Ovary (tissue), 9 donors: ENCODE results near the gene COASY. TPM values are rescaled to one million over a fixed set of nuclear protein-coding genes. Genes with fewer than 3 reads are reported as not detected.
A peak's percentile ranks its signal among the peaks of the same experiment; 100 is the strongest.

Source experiments
- DNase-seq, 5 donors: peaks; one replicate each; pipeline ENCODE4 v3.0.0-alpha.2; 2019 to 2020
- H3K27ac ChIP-seq, 2 donors: fragments of 200-600 bp; one replicate each; pipeline versions ENCODE4 v1.5.1 to v1.8.0; 2019 to 2022
- H3K27me3 ChIP-seq: fragments of 200-600 bp; one replicate; pipeline ENCODE4 v1.8.0; 2022
- H3K36me3 ChIP-seq: fragments of 200-600 bp; sonication (generic); one replicate; pipeline ENCODE4 v1.5.1; 2019
- H3K4me1 ChIP-seq: one replicate; pipeline ENCODE4 v1.8.1; 2013; ENCODE audit warnings: mild to moderate bottlenecking, moderate library complexity; ENCODE audit not compliant: insufficient read depth
- H3K4me3 ChIP-seq: fragments of 200-600 bp; sonication (generic); one replicate; pipeline ENCODE4 v1.5.1; 2017
- H3K9me3 ChIP-seq, 2 donors: fragments of 200-600 bp in 1 of 2; sonication (generic) in 1 of 2; one replicate each; pipeline versions ENCODE4 v1.5.1 to v1.8.1; 2013 to 2019; ENCODE audit warnings: mild to moderate bottlenecking in 1 of 2, moderate library complexity in 1 of 2
- CTCF ChIP-seq, 3 donors: fragments of 450-650 bp in 2 of 3; fragments of 200-600 bp in 1 of 3; IDR thresholded peaks; one replicate each; pipeline versions ENCODE4 v1.5.1 to v1.8.0; 2016 to 2022; ENCODE audit warnings: antibody characterized with exemption in 3 of 3, mild to moderate bottlenecking in 1 of 3
- EP300 ChIP-seq: sonication (generic); formaldehyde crosslinking; IDR thresholded peaks from one replicate; pipeline ENCODE4 v1.6.1; 2017; ENCODE audit warnings: antibody characterized with exemption
- POLR2A ChIP-seq: fragments of 450-650 bp; IDR thresholded peaks from one replicate; pipeline ENCODE4 v1.6.1; 2017; ENCODE audit warnings: antibody characterized with exemption, mild to moderate bottlenecking, moderate library complexity
- WGBS, 3 donors: extraction: QIAGEN DNeasy Blood & Tissue Kit in 1 of 3; methylation state at CpG; one replicate each; pipeline versions ENCODE4 v1.1.5 to v1.1.7; 2013 to 2017; 5-methylcytosine and 5-hydroxymethylcytosine counted together
- intact Hi-C, 4 donors: fragments of 100-400 bp; cut with DNase I; formaldehyde crosslinking; loops; one replicate each; pipeline versions ENCODE4 v1.11.0 to v1.15.1; 2022 to 2023
- polyA plus RNA-seq, 2 donors: library from polyadenylated mRNA; stranded (reverse); fragments of 200-250 nt in 1 of 2; fragments of 350-450 nt in 1 of 2; fragmentation: Illumina TruSeq in 1 of 2; extraction: RNeasy Lipid Tissue Mini Kit (QIAGEN cat#74804) in 1 of 2; gene quantifications; one replicate each; pipeline ENCODE4 v1.2.3, GENCODE V29; 2013 to 2014
- total RNA-seq, 7 donors: library from RNA; depleted of rRNA in 2 of 7; stranded (reverse); fragments of >200 nt in 2 of 7; fragmentation: NEBNext Ultra II Directional in 3 of 7; extraction: Animal tissue kit (Norgen Biotek cat#: 25700) in 3 of 7; gene quantifications; one replicate each; pipeline versions ENCODE4 v1.1.0 to v1.2.4, GENCODE V29; 2016 to 2023
- donor health status: DM: no; HTN: no; CAD: no; lungs with moderate emphysema.
- donor health status: DM: no; HTN: no; CAD: no.
- donor health status: Bipolar disorder and iron deficiency.
- donor health status: DM: yes; HTN: yes; CAD: no.
- donor health status: DM: no; HTN: no; CAD: no.
- donor health status: DM: yes; HTN: yes; CAD: no.

Gene COASY
- total and polyA plus RNA-seq, 9 donors, result 13.8 to 51.2 (median 40.8) TPM

- intact Hi-C loops, result no loop called here
- Histone ChIP-seq H3K36me3 (no peaks in the 10 kb centered on the region), H3K4me1 (peaks cover 19% of the 10 kb centered on the region), H3K4me3 (no peak overlapping the region), H3K9me3 (no peaks in the 10 kb centered on the region), H3K27ac (no peak overlapping the region), H3K27me3 (no peaks in the 10 kb centered on the region)
- peak in 1 of 5 donors; percentile 22 for DNase-seq
- 74 to 85% (median 77%) methylated on average over 9 of the region's 9 CpGs for WGBS, 3 donors
- TF ChIP-seq POLR2A (no peak), CTCF (IDR thresholded peaks at IDR 0.05) (no peak), EP300 (no peak)
These were observed 2.0 kb downstream of the COASY start for GRCh38 chr17:42563950-42564349.

- WGBS, 3 donors, result 82 to 90% (median 83%) methylated on average over 15 of the region's 15 CpGs
- H3K4me1 ChIP-seq, result peaks cover 19% of the 10 kb centered on the region
- no peak overlapping the region for H3K27ac ChIP-seq
- no peak for TF ChIP-seq EP300
- no peak for TF ChIP-seq POLR2A
- TF ChIP-seq CTCF (IDR thresholded peaks at IDR 0.05), result no peak
- intact Hi-C loops, result no loop called here
- peak in 1 of 5 donors; percentile 22 for DNase-seq
- no peaks in the 10 kb centered on the region for H3K9me3 ChIP-seq
- no peak overlapping the region for H3K4me3 ChIP-seq
- no peaks in the 10 kb centered on the region for H3K27me3 ChIP-seq
- H3K36me3 ChIP-seq, result no peaks in the 10 kb centered on the region
These were observed 3.0 kb downstream of the COASY start for GRCh38 chr17:42564815-42565522.

GRCh38 chr17:42565523-42566214 is 3.7 kb downstream of the COASY start:
- no peak overlapping the region for H3K4me3 ChIP-seq
- WGBS, 3 donors, result 87 to 94% (median 89%) methylated on average over 16 of the region's 16 CpGs

More at GRCh38 chr17:42565523-42566214, 3.7 kb downstream of the COASY start:
- intact Hi-C loops, result no loop called here
- TF ChIP-seq CTCF (IDR thresholded peaks at IDR 0.05) (no peak), EP300 (no peak), POLR2A (no peak)
- peak overlapping the region in 1 of 2 donors; percentile 80 for H3K27ac ChIP-seq
- H3K9me3 ChIP-seq, result no peaks in the 10 kb centered on the region
- H3K36me3 ChIP-seq, result no peaks in the 10 kb centered on the region
- H3K4me1 ChIP-seq, result peaks cover 19% of the 10 kb centered on the region
- no peaks in the 10 kb centered on the region for H3K27me3 ChIP-seq
- DNase-seq, result peak in 1 of 5 donors; percentile 38
